NCI-H2171 (cell line): Measurements from ENCODE around the gene CD300LG.
"Not testable (repeated sequence)": the region's sequence is repeated elsewhere in the genome, so short reads cannot be mapped to it uniquely, and the experiment has no call there.

Experiments
- DNase-seq: peaks from one replicate; lab custom pipeline; 2025; lab: John Stamatoyannopoulos, UW

The CD300LG gene

GRCh38 chr17:43854498-43854897, 7.5 kb downstream of the CD300LG start:
- no peak for DNase-seq

- no peak for DNase-seq
Observed at GRCh38 chr17:43855061-43855460, 8.1 kb downstream of the CD300LG start.

GRCh38 chr17:43856141-43856540, 9.2 kb downstream of the CD300LG start:
- no peak for DNase-seq

DNA sequence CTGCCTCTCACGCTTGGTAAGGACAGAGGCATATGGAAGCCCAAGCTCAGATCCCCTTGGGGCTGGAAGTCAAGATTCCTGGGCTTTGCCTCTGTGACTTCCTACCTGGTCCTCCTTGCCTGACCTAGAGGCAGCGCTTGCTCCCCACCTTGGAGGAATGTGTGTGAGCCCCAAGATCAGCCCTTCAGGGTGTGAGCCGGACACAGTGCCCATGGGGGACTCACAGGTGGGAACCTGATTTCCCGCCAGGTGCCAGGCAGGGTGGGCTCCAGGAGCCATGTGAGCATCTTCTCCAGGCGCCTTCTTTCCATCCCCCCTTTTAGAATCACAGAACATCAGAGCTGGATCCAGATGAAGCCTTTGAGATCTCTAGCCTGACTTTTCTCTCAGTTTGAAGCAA, 10.2 kb downstream of the CD300LG start:
- DNase-seq = no peak

GRCh38 chr17:43857957-43858600, 11.1 kb downstream of the CD300LG start:
- DNase-seq = no peak

- DNase-seq = no peak
Observed at GRCh38 chr17:43860077-43860725, 13.2 kb downstream of the CD300LG start.

DNA sequence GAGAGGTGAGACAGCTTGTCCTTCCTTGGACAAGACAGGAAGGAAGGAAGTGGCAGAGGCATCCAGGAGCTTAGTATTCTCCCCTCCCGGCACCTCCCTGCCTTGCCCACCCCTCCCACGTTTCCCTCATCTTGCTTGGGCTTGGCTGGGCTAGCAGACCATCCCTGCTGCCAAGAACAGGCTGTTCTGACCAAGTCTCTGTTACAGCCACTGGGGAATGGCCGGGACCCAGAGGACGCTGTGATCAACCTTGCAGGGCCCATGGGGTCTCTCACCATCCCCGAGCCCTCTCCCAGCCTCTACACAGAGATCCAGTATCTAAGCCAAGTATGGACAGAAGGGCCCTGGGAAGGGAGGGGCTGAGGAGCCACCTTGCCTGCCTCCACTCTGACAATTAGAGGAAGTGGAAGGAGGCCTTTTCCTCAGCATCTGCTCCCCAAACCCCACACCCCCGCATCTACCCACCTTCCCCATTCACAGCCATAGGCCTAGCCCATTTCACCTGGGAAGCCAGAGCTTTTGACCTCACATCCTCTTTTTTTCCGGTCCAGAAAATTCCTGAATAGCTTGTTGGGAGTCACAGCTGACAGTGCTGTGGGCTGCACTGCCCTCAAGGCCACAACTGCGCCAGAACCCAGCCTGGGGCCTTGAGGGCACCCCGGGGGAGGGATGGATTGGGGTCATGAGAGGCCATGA, 14.1 kb downstream of the CD300LG start:
- DNase-seq = no peak

- no peak for DNase-seq
Observed at GRCh38 chr17:43861960-43862359, 15.0 kb downstream of the CD300LG start.

DNA sequence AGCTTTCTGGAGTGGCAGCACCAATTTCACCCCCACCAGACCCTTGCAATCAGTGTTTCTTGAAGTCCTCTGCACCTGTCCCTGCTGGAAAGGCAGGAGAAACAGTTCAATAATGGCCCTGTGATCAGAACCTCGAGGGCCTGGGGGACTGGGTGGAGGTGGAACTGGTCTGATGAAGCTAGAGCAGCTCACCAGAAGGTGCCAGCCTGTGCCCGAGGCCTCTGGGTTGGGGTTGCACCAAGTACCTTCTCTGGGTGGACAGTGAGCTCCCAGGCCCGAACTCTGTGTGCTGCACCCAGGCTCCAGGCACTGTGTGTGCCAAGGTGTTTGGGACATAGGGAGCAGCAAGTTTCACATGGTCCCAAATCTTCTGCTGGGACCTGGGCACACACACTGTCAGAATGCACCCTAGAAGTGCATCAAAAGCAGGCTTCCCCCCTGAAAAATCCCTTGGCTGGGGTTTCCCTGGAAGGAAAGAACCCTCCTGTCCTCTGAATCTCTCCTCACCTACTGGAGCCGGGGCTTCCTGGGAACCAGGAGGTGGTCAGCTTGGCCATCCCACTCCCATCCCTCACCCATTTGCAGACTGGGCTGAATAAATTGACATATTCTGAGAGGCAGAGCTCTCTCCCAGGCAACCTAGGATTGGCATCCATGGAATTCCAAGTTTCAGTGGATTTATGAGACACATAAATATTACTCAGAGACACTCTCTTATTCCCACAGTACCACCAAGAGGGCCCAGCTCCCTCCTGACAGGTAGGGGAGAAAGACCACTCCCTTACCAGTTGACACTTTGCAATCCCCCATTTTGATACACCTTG, 17.4 kb downstream of the CD300LG start:
- DNase-seq = no peak

GRCh38 chr17:43868226-43868994, 21.4 kb downstream of the CD300LG start:
- no peak for DNase-seq

DNA sequence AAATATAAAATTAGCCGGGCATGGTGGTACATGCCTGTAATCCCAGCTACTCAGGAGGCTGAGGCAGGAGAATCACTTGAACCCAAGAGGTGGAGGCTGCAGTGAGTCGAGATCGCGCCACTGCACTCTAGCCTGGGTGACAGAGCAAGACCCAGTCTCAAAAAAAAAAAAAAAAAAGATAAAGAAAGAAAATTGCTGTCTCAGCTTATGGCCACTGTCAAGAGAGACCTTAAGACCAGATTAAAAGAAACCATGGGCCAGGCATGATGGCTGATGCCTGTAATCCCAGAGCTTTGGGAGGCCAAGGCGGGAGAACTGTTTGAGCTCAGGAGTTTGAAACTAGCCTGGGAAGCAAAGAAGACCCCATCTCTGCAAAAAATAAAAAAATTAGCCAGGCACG, 22.1 kb downstream of the CD300LG start:
- DNase-seq = not testable (repeated sequence)

DNA sequence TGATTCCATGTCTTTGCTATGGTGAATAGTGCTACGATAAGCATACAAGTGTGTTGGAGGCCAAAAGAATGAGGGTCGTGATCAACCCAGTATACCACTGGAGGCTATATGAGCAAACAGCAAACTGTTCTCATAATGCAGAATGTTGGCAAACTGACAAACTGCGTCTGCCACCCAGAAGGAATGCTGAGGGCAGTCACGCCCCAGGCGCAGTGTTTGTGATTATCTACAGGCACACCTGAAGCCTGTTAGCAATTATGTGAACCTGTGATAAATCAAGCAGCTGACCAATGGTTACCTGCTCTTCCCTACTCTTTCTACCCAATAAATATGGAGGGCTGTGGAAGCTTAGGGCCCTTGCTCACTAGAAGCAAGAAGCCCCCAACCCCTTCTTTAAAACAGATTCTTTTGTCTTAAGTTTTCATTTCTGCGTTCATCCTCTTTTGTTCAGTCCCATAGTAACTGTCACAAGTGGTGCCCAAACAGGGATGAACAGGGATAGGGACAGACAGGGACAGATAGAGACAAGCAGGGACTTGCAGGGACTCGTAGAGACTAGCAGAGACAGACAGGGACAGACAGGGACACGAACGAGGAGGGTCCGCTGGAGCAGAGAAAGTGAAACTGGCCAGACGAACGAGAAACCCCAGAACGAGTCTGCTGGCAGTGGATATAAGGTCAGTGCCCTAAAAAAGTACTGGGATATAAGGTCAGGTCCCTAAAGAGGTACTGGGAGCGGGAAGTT, 25.1 kb downstream of the CD300LG start:
- no peak for DNase-seq

- no peak for DNase-seq
Observed at GRCh38 chr17:43873091-43873490, 26.1 kb downstream of the CD300LG start.

DNA sequence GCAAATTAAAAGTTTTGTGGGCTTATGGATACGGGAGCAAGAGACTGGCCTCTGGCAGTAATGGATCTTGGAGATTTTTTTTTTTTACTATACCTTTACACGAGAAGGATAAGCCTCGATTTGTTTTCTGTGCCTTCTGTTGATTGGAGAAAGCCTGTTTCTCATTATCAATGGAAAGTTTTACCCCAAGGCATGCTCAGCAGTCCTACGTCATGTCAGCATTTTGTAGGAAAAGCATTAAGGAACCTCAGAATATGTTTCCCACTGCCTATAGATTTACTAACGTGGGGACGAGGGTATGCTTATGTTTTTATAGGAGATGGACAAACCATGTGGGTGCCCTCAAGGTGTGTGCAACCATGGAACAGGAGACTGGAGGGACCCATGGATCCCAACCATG, 26.8 kb downstream of the CD300LG start:
- no peak for DNase-seq

DNA sequence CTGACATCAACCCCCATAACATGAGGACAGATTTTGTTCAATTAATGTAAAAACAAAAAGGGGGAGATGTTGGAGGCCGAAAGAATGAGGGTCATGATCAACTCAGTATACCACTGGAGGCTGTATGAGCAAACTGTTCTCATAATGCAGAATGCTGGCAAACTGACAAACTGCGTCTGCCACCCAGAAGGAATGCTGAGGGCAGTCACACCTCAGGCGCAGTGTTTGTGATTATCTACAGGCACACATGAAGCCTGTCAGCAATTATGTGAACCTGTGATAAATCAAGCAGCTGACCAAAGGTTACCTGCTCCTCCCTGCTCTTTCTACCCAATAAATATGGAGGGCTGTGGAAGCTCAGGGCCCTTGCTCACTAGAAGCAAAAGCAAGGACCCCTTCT, 27.3 kb downstream of the CD300LG start:
- DNase-seq = no peak

DNA sequence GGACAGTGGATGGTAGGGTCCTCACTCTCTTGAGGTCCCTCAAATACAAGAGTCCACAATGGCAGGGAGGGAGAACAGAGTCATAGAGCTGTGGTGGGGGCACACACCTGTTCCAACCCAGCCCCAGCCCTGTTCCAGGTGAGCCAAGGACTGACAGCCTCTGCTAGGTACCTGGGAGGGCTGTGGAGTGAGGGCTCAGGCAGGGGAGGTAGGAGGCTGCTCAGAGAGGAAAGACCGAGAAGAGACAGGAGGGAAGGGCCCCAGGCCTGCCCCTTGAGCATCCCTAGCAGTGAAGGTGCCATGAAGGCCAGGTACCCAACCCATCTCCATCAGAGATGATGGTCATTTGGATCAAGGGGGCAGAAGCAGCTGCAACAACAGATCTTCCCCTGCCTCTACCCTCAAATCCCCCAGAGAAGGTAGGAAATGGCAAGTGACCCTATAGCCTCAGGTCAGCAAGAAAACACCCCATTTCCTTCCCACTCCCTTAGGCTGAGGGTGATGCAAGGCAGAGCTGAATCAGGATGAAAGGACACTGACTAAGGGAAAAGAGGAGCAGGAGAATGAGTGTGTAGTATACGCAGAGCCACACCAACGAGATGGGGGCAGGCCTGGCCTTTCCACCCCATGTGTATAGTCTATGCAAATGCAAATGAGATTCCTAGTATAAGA, 28.6 kb downstream of the CD300LG start:
- no peak for DNase-seq

DNA sequence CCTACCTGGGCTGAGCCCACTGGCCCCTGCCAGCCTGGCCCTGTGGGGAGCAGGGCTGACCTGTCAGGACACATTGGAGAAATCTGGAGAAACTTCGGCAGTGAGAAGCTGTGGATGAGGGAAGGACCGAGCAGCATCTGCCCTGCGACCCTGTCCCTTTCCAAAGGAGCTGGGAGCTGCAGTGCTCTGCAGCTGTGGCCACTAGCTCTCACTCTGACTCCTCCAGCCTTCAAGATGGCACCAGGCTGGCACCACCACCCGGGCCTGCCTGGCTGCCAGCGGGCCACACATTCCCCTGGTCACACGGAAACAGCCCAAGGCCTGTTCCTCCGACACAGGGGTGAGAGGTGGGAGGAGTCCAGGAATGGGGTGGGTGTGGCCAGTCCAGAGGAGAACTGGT, 30.1 kb downstream of the CD300LG start:
- DNase-seq = no peak

GRCh38 chr17:43877451-43878155, 30.6 kb downstream of the CD300LG start:
- DNase-seq = no peak

GRCh38 chr17:43878260-43879175, 31.5 kb downstream of the CD300LG start:
- peak; percentile 66 for DNase-seq
